IMR-90 (cell line): ENCODE measurements around the gene CDH23. TPM values are rescaled to one million over a fixed set of nuclear protein-coding genes. Genes with fewer than 3 reads are reported as not detected.

ENCODE experiments used
- ATAC-seq: fragments of 200-7000 bp; cut with Tn5 transposase; 2 replicates; pipeline ENCODE4 v1.9.1; 2020; ENCODE audit warnings: low read depth, mild to moderate bottlenecking, moderate library complexity
- BruUV-seq: library from RNA; stranded (reverse); fragments of 400-500 nt; replicated peaks from 2 replicates; lab custom pipeline; 2021; lab: Mats Ljungman, UMichigan
- CTCF ChIA-PET: fragments of 300-600 bp; formaldehyde crosslinking; extraction: SDS; loops from one replicate; lab custom pipeline; 2021; ENCODE audit warnings: antibody characterized with exemption; lab: Yijun Ruan, JAX
- POLR2A ChIA-PET: fragments of 300-600 bp; sonication (Branson Sonifier 250); formaldehyde crosslinking; loops from one replicate; lab custom pipeline; 2022; ENCODE audit warnings: antibody characterized with exemption; ENCODE audit not compliant: unreplicated experiment; lab: Charles Lee
- DNase-seq: peaks from one replicate; pipeline ENCODE4 v3.0.0; 2013
- H2AFZ ChIP-seq: replicated peaks from 2 replicates; pipeline ENCODE3; 2013; ENCODE audit warnings: low read length, mild to moderate bottlenecking; ENCODE audit not compliant: poor library complexity
- H2AK5ac ChIP-seq: 2 replicates; pipeline ENCODE4 v1.6.1; 2013; ENCODE audit warnings: low read depth, low read length, inconsistent platforms
- H2AK9ac ChIP-seq: replicated peaks from 2 replicates; pipeline ENCODE3; 2013; ENCODE audit warnings: mild to moderate bottlenecking, low read depth, low read length, moderate library complexity; ENCODE audit not compliant: poor library complexity
- H2BK120ac ChIP-seq: 2 replicates; pipeline ENCODE4 v1.6.1; 2013; ENCODE audit warnings: low read depth, low read length, inconsistent platforms
- H2BK15ac ChIP-seq: 3 replicates; pipeline ENCODE4 v1.6.1; 2013; ENCODE audit warnings: low read depth, low read length, inconsistent platforms
- H2BK20ac ChIP-seq: 2 replicates; pipeline ENCODE4 v1.6.1; 2013; ENCODE audit warnings: low read depth, mild to moderate bottlenecking, inconsistent platforms, low read length, moderate library complexity
- H2BK5ac ChIP-seq: 2 replicates; pipeline ENCODE4 v1.6.1; 2013; ENCODE audit warnings: mild to moderate bottlenecking, low read depth, low read length, inconsistent platforms; ENCODE audit not compliant: poor library complexity, severe bottlenecking
- H3K14ac ChIP-seq: replicated peaks from 2 replicates; pipeline ENCODE4 v1.6.1; 2013; ENCODE audit warnings: low read depth, low read length, inconsistent platforms
- H3K18ac ChIP-seq: 2 replicates; pipeline ENCODE4 v1.6.1; 2013; ENCODE audit warnings: low read depth, low read length, control low read depth
- H3K23ac ChIP-seq: 2 replicates; pipeline ENCODE4 v1.6.1; 2013; ENCODE audit warnings: low read depth, low read length, inconsistent platforms
- H3K27ac ChIP-seq: 2 replicates; pipeline ENCODE4 v1.5.1; 2013; ENCODE audit warnings: mild to moderate bottlenecking, control low read depth, low read length; ENCODE audit not compliant: insufficient read depth
- H3K27me3 ChIP-seq: 2 replicates; pipeline ENCODE4 v1.6.1; 2013; ENCODE audit warnings: low read length; ENCODE audit not compliant: control insufficient read depth, insufficient read depth
- H3K36me3 ChIP-seq: 2 replicates; pipeline ENCODE4 v1.6.1; 2013; ENCODE audit warnings: low read length, mixed read lengths; ENCODE audit not compliant: control insufficient read depth, insufficient read depth
- H3K4ac ChIP-seq: 2 replicates; pipeline ENCODE4 v1.6.1; 2013; ENCODE audit warnings: low read depth, low read length, inconsistent platforms
- H3K4me1 ChIP-seq: 2 replicates; pipeline ENCODE4 v1.6.1; 2013; ENCODE audit warnings: low read length, mixed read lengths; ENCODE audit not compliant: control insufficient read depth, insufficient read depth
- H3K4me2 ChIP-seq: 2 replicates; pipeline ENCODE4 v1.6.1; 2013; ENCODE audit warnings: low read depth, mild to moderate bottlenecking, control low read depth, low read length, moderate library complexity
- H3K4me3 ChIP-seq: 2 replicates; pipeline ENCODE4 v1.5.1; 2013; ENCODE audit warnings: low read depth, mild to moderate bottlenecking, control low read depth, low read length, moderate library complexity; ENCODE audit not compliant: insufficient read depth
- H3K56ac ChIP-seq: 2 replicates; pipeline ENCODE4 v1.6.1; 2013; ENCODE audit warnings: low read length, inconsistent platforms; ENCODE audit not compliant: insufficient read depth; ENCODE audit errors: extremely low read depth
- H3K79me1 ChIP-seq, 2 experiments: 2 replicates each; pipeline ENCODE4 v1.6.1; 2013; ENCODE audit warnings: low read length in 2 of 2, inconsistent platforms in 1 of 2, low read depth in 1 of 2
- H3K9ac ChIP-seq: 2 replicates; pipeline ENCODE4 v1.6.1; 2013; ENCODE audit warnings: low read depth, low read length, control low read depth
- H3K9me1 ChIP-seq: 2 replicates; pipeline ENCODE4 v1.6.1; 2013; ENCODE audit warnings: low read length, inconsistent platforms; ENCODE audit not compliant: insufficient read depth
- H3K9me3 ChIP-seq: 2 replicates; pipeline ENCODE4 v1.6.1; 2013; ENCODE audit warnings: low read length; ENCODE audit not compliant: control insufficient read depth, insufficient read depth
- H4K20me1 ChIP-seq: 2 replicates; pipeline ENCODE4 v1.6.1; 2013; ENCODE audit warnings: low read length, inconsistent platforms; ENCODE audit not compliant: insufficient read depth
- H4K5ac ChIP-seq: 2 replicates; pipeline ENCODE4 v1.6.1; 2013; ENCODE audit warnings: mild to moderate bottlenecking, low read depth, low read length, control low read depth
- H4K8ac ChIP-seq, 2 experiments: 2 replicates each; pipeline ENCODE4 v1.6.1; 2013; ENCODE audit warnings: low read depth in 2 of 2, low read length in 2 of 2, control low read depth in 1 of 2, inconsistent platforms in 1 of 2
- H4K91ac ChIP-seq: 2 replicates; pipeline ENCODE4 v1.6.1; 2013; ENCODE audit warnings: low read depth, low read length, inconsistent platforms; ENCODE audit not compliant: insufficient read depth
- BHLHE40 ChIP-seq: fragments of 150-350 bp; IDR thresholded peaks from 2 replicates; pipeline ENCODE4 v1.6.1; 2016; ENCODE audit warnings: mild to moderate bottlenecking, low read depth, low read length
- MXI1 ChIP-seq: IDR thresholded peaks from 2 replicates; pipeline ENCODE4 v1.6.1; 2012; ENCODE audit warnings: low read depth, mild to moderate bottlenecking, low read length, moderate library complexity, borderline replicate concordance
- POLR2A ChIP-seq: IDR thresholded peaks from 2 replicates; pipeline ENCODE4 v1.6.1; 2012; ENCODE audit warnings: mild to moderate bottlenecking, low read depth, low read length
- RCOR1 ChIP-seq: IDR thresholded peaks from 2 replicates; pipeline ENCODE4 v1.6.1; 2012; ENCODE audit warnings: mild to moderate bottlenecking, low read length, improper control_type of control experiment; ENCODE audit not compliant: insufficient replicate concordance
- RFX5 ChIP-seq: IDR thresholded peaks from 2 replicates; pipeline ENCODE4 v1.8.0; 2012; ENCODE audit warnings: low read depth, mild to moderate bottlenecking, low read length, moderate library complexity
- WGBS, 2 experiments: methylation state at CpG; one replicate each; pipeline versions ENCODE4 v1.1.5 to v1.1.7; 2013; ENCODE audit warnings: missing lambda C conversion rate in 2 of 2; ENCODE audit not compliant: insufficient read length in 1 of 2; ENCODE audit errors: extremely low coverage in 2 of 2; 5-methylcytosine and 5-hydroxymethylcytosine counted together
- dilution Hi-C: fragments of 300-500 bp; cut with HindIII; formaldehyde crosslinking; loops from one replicate; pipeline ENCODE4 v1.14.3; 2018; ENCODE audit warnings: low sequenced_read_pairs; ENCODE audit not compliant: unreplicated experiment
- in situ Hi-C: fragments of 300-500 bp; cut with MboI; formaldehyde crosslinking; loops from 3 replicates; pipeline ENCODE4 v1.14.3; 2019; ENCODE audit warnings: low sequenced_read_pairs, inconsistent platforms, mixed read lengths
- intact Hi-C: fragments of 100-400 bp; cut with micrococcal nuclease; formaldehyde crosslinking; loops from 2 replicates; pipeline ENCODE4 v1.10.0; 2022
- polyA plus RNA-seq, 3 experiments: library from polyadenylated mRNA; depleted of rRNA; stranded (reverse); fragments of >200 nt; gene quantifications; 2 replicates each; pipeline ENCODE4 v1.2.3, GENCODE V29; 2012; ENCODE audit warnings: low replicate concordance in 1 of 3
- total RNA-seq: library from RNA; depleted of rRNA; stranded (reverse); fragments of >200 nt; gene quantifications from 2 replicates; pipeline ENCODE4 v1.2.3, GENCODE V29; 2012

CDH23 gene
- total and polyA plus RNA-seq, 2 of the 4 experiments (the other 2 are of a cell fraction), result under 0.01 to 0.03 TPM

- Histone ChIP-seq H2AK9ac (no peak overlapping the region), H3K4me3 (no peak overlapping the region), H3K27ac (no peak overlapping the region), H2AFZ (no peak overlapping the region), H3K4ac (no peak overlapping the region), H4K20me1 (no peaks in the 10 kb centered on the region), H3K56ac (no peak overlapping the region), H3K9me1 (no peaks in the 10 kb centered on the region), H3K79me1 (no peaks in the 10 kb centered on the region), H2BK20ac (no peak overlapping the region), H2AK5ac (no peak overlapping the region), H4K5ac (no peak overlapping the region), H2BK120ac (no peak overlapping the region), H4K8ac (no peak overlapping the region), H3K4me2 (no peak overlapping the region), H3K14ac (no peak overlapping the region), H3K36me3 (no peaks in the 10 kb centered on the region), H3K9ac (no peak overlapping the region), H4K91ac (no peak overlapping the region), H3K27me3 (peaks cover 29% of the 10 kb centered on the region), H2BK15ac (no peak overlapping the region), H3K9me3 (no peaks in the 10 kb centered on the region), H3K18ac (no peak overlapping the region), H3K23ac (no peak overlapping the region), H3K4me1 (no peaks in the 10 kb centered on the region), H2BK5ac (no peak overlapping the region)
- POLR2A ChIA-PET, result no interaction called here
- WGBS, 2 experiments, result no CpG with 5 or more reads among the region's 11 CpGs
- dilution Hi-C loops, result no loop called here
- CTCF ChIA-PET, result no interaction called here
- ATAC-seq (no peak), DNase-seq (no peak)
- in situ Hi-C loops, result no loop called here
- intact Hi-C loops, result no loop called here
- no TSS peak for BruUV-seq
- no peak for TF ChIP-seq BHLHE40
- no peak for TF ChIP-seq RFX5
- no peak for TF ChIP-seq MXI1
- no peak for TF ChIP-seq RCOR1
- no peak for TF ChIP-seq POLR2A
Observed at GRCh38 chr10:71526653-71527052, 129.9 kb downstream of the CDH23 start.
